Measurements from ENCODE around the gene PPIL6. TPM values are rescaled to one million over a fixed set of nuclear protein-coding genes. Genes with fewer than 3 reads are reported as not detected.

The PPIL6 gene
- total RNA-seq, 2 donors from 2014 or later: not detected

DNA sequence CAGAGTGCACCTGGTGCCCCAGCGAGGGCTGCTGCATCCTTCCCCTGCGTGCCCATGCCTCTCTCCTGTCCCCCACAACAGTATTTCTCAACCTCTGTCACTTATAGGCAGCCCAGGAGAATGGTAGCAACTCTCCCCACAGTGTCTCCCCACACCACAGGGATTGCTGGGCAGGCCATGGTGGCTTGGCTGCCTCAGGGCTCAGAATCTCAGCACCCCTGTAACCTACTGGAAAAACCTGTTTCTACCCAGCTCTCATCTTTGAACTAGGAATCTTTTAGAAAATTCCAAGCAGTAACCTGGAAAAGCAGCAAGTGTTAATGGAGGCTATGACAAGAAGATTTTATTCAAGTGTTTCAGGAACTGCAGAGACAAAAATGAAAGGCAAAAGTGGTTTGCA, 96.2 kb downstream of the PPIL6 start:
- peak overlapping the region in 1 of 2 donors; percentile 33 for H3K27ac Mint-ChIP-seq
- H3K4me3 Mint-ChIP-seq: no peak overlapping the region
- H3K27me3 Mint-ChIP-seq: no peaks in the 10 kb centered on the region

DNA sequence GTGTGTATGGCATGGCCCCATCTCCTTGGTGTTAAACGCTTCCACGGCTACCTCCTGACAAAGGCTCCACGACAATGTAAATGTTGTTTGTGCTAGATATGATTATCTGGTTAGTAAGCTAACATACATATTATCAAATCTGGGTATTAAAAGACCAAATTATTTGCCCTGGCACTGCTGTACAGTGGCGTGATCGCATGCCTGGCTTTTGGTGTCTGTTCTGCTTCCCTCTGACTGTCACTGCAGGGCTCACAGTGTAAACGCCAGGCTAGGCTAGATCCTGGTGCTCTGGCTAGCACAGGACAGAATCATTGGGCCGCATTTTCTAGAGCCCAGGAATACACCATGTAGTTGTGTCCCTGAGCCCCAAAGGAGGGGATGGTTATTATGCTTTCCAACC, 96.9 kb downstream of the PPIL6 start:
- DNase-seq (ENCODE audit: low spot score): no peak
- H3K27me3 Mint-ChIP-seq: no peaks in the 10 kb centered on the region
- H3K4me3 Mint-ChIP-seq: no peak overlapping the region
- H3K27ac Mint-ChIP-seq: no peak overlapping the region
- H3K36me3 Mint-ChIP-seq: no peaks in the 10 kb centered on the region
- peaks cover 6 to 17% of the 10 kb centered on the region in 2 donors for H3K4me1 Mint-ChIP-seq (ENCODE audit: low read depth in 2 of 2)
- no peaks in the 10 kb centered on the region for H3K9me3 Mint-ChIP-seq
- no peak for ATAC-seq

More for the DNA sequence above, 96.2 kb downstream of the PPIL6 start:
- peaks cover 7 to 15% of the 10 kb centered on the region in 2 donors for H3K4me1 Mint-ChIP-seq (ENCODE audit: low read depth in 2 of 2)
- DNase-seq (ENCODE audit: low spot score): no peak
- no peak for ATAC-seq
- H3K36me3 Mint-ChIP-seq: no peaks in the 10 kb centered on the region
- H3K9me3 Mint-ChIP-seq: no peaks in the 10 kb centered on the region

DNA sequence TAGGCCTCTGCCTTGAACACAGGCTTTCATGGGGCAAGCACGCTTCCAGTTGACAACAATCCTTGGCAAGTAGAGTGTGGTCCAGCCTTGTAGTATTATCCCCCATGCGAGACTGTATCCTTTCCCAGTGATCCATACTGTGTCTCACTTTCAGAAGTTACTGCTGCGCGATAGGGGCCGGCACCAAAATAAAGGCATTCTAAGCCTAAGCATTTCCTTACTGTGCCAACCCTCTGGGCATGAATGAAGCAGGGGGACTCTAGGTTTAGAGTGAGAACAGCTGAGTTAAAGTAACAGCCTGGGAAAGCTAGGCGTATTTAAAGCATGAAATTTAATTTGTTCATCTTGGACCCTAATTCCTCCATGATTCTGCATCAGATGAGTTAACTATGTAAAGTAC, 97.5 kb downstream of the PPIL6 start:
- Mint-ChIP-seq H3K36me3 (no peaks in the 10 kb centered on the region), H3K27ac (no peak overlapping the region), H3K9me3 (no peaks in the 10 kb centered on the region), H3K27me3 (no peaks in the 10 kb centered on the region), H3K4me1 (ENCODE audit: low read depth in 2 of 2) (peaks cover 6 to 17% of the 10 kb centered on the region in 2 donors), H3K4me3 (no peak overlapping the region)
- ATAC-seq (no peak), DNase-seq (ENCODE audit: low spot score) (no peak)

DNA sequence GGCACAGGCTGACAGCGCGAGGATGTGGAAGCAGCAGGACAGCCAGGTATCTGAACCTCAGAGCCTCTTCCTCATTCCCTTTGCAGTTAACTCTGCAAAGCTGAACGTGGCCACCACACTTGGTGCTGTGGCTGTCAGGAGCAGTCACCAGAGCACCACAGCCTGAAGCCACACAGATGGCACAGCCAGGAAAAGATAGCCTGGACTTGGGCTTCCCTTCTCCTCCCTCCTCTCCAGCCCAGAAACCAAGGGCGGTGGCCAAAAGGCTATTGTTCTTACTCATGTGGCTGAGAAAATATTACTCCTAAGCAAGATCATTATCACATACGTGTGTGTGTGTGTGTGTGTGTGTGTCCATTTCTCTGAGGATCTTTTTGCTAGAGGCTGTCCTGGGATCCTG, 97.9 kb downstream of the PPIL6 start:
- ATAC-seq (no peak), DNase-seq (ENCODE audit: low spot score) (no peak)
- Mint-ChIP-seq H3K9me3 (no peaks in the 10 kb centered on the region), H3K27me3 (no peaks in the 10 kb centered on the region), H3K36me3 (no peaks in the 10 kb centered on the region), H3K4me1 (ENCODE audit: low read depth in 2 of 2) (peaks cover 6 to 17% of the 10 kb centered on the region in 2 donors), H3K27ac (no peak overlapping the region), H3K4me3 (no peak overlapping the region)

DNA sequence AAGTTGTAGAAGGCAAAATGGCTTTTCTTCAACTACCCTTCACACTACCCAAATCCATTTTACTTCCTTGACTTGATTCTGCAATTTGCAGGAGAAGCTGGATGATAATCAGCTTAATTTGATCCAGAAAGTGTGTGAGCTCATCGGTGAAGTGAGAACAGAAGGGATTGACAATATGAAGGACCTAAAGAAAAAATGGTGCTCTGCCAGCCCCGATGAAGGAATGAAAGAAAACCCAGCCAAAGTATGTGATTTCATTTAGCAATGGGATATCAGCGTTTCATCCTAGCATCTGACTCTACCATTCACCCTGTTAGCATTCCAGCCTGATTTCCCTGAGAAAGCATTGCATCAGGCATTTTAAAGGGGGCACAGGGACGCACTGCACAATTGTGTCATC, 99.6 kb downstream of the PPIL6 start:
- DNase-seq (ENCODE audit: low spot score): no peak
- H3K4me1 Mint-ChIP-seq (ENCODE audit: low read depth in 2 of 2): peaks cover 6 to 17% of the 10 kb centered on the region in 2 donors
- no peak for ATAC-seq
- no peak overlapping the region for H3K4me3 Mint-ChIP-seq
- H3K27me3 Mint-ChIP-seq: no peaks in the 10 kb centered on the region
- H3K36me3 Mint-ChIP-seq: no peaks in the 10 kb centered on the region
- H3K9me3 Mint-ChIP-seq: no peaks in the 10 kb centered on the region
- H3K27ac Mint-ChIP-seq: no peak overlapping the region

Other genes with a start within 250 kb of the PPIL6 start
- gene CD164, start 58.2 kb downstream of the PPIL6 start, total RNA-seq: 100 to 1,000 TPM; 165 to 300 TPM
- gene SMPD2, start 96 bp upstream of the PPIL6 start, total RNA-seq: 10 to 100 TPM; 10.3 to 11.4 TPM
- gene MICAL1, start 15.1 kb upstream of the PPIL6 start, total RNA-seq: 10 to 100 TPM; 18.9 to 29.0 TPM
- gene ZBTB24, start 42.6 kb upstream of the PPIL6 start, total RNA-seq: 1 to 10 TPM; 9.8 to 9.9 TPM